Measurements from ENCODE around the gene VPS26C. TPM values are rescaled to one million over a fixed set of nuclear protein-coding genes. Genes with fewer than 3 reads are reported as not detected.

VPS26C gene
- total and polyA plus RNA-seq, 2 of the 8 experiments (the other 6 are each of a cell fraction or from before 2014, with no cell fraction given): 43.5 to 71.6 TPM

GRCh38 chr21:37244501-37245095, 22.5 kb downstream of the VPS26C start:
- DNase-seq (ENCODE audit: low read depth in 1 of 2, low spot score in 2 of 2) (peak in 1 of 2 experiments; percentile 48), FAIRE-seq (no peak)
- Histone ChIP-seq H3K79me1 (ENCODE audit: low read depth, low read length) (peaks cover 21% of the 10 kb centered on the region), H2BK5ac (ENCODE audit: low read depth, low read length) (no peak overlapping the region), H3K27me3 (replicated peaks in 1 of 4; ENCODE audit: control insufficient read depth in 3 of 4, extremely low read depth in 1 of 4, insufficient read depth in 3 of 4, low read length in 3 of 4) (no peaks in the 10 kb centered on the region), H4K5ac (ENCODE audit: insufficient read length, low read depth, low read length) (no peak overlapping the region), H3K56ac (replicated peaks; ENCODE audit: insufficient read length, low read depth, low read length) (no peak overlapping the region), H3K79me2 (ENCODE audit: control insufficient read depth in 1 of 2, insufficient read depth in 2 of 2, low read length in 2 of 2) (peaks cover 0 to 91% of the 10 kb centered on the region in 2 experiments), H3K36me3 (ENCODE audit: control insufficient read depth in 2 of 4, insufficient read depth in 4 of 4, low read length in 3 of 4) (peaks cover 0 to 10% (median 1%) of the 10 kb centered on the region in 4 experiments; a peak in 1 of 8 replicates), H3K9ac (replicated peaks in 1 of 4; ENCODE audit: extremely low read depth in 1 of 4, low read depth in 3 of 4, low read length in 3 of 4) (no peak overlapping the region; a peak in 1 of 7 replicates), H4K20me1 (replicated peaks in 1 of 2; ENCODE audit: control insufficient read depth in 1 of 2, insufficient read depth in 2 of 2, low read length in 2 of 2) (peaks cover 3 to 10% of the 10 kb centered on the region in 2 experiments), H3K18ac (ENCODE audit: extremely low read depth, low read length) (no peak overlapping the region), H3K4me1 (replicated peaks in 1 of 4; ENCODE audit: control insufficient read depth in 3 of 4, insufficient read depth in 4 of 4, low read length in 3 of 4) (peaks cover 5 to 8% (median 7%) of the 10 kb centered on the region in 4 experiments), H4K91ac (replicated peaks; ENCODE audit: insufficient read length, low read length) (no peak overlapping the region), H3K4me2 (ENCODE audit: insufficient read depth in 1 of 2, low read depth in 2 of 2, low read length in 2 of 2) (peak overlapping the region; percentile 25 to 42; a peak in 3 of 4 replicates), H2AFZ (ENCODE audit: low read length) (no peak overlapping the region), H3K9me3 (ENCODE audit: insufficient read depth in 2 of 2, low read depth in 1 of 2, low read length in 1 of 2) (no peaks in the 10 kb centered on the region), H2AK5ac (ENCODE audit: low read depth, low read length) (no peak overlapping the region), H3K23me2 (ENCODE audit: low read depth, low read length) (no peaks in the 10 kb centered on the region), H2BK12ac (ENCODE audit: low read depth, low read length) (no peak overlapping the region), H3K4ac (replicated peaks; ENCODE audit: insufficient read length, low read depth, low read length) (no peak overlapping the region), H3K27ac (ENCODE audit: low read depth, low read length) (no peak overlapping the region), H3K23ac (ENCODE audit: insufficient read length) (no peak overlapping the region), H2BK20ac (ENCODE audit: low read length) (no peak overlapping the region), H2BK15ac (ENCODE audit: low read length) (no peak overlapping the region), H4K8ac (ENCODE audit: extremely low read depth, insufficient read depth, low read length) (no peak overlapping the region), H2BK120ac (replicated peaks; ENCODE audit: low read depth, low read length) (no peak overlapping the region), H3K4me3 (ENCODE audit: extremely low read depth in 1 of 4, insufficient read depth in 2 of 4, low read depth in 3 of 4, low read length in 4 of 4) (peak overlapping the region in 2 of 4 experiments; percentile 1 to 19; a peak in 2 of 8 replicates), H3K14ac (ENCODE audit: insufficient read length) (no peak overlapping the region)
- TF ChIP-seq SAP30 (IDR thresholded peaks at IDR 0.05; ENCODE audit: insufficient read depth, insufficient replicate concordance, low read length) (no peak), SRF (IDR thresholded peaks at IDR 0.05; ENCODE audit: low read depth, low read length) (peak; percentile 29; the same call in 1 of the 2 replicates), BACH1 (IDR thresholded peaks at IDR 0.05; ENCODE audit: low read length) (no peak)
- 78% methylated on average over 12 of the region's 12 CpGs; no CpG with 5 or more reads in 1 of the 2 experiments for WGBS, 2 experiments (ENCODE audit: extremely low coverage in 1 of 2, insufficient coverage in 1 of 2, insufficient read length in 1 of 2, insufficient replicate concordance in 2 of 2, low coverage in 1 of 2, low lambda C conversion rate in 2 of 2, missing lambda C conversion rate in 1 of 2)
- POLR2A ChIA-PET (ENCODE audit: partially characterized antibody): interaction anchor here (1.2 to 1.4 kb wide), 2 partner anchors 8 to 10 kb away, joined by 3 read pairs; no protein-coding TSS in a partner anchor
- CTCF ChIA-PET (ENCODE audit: partially characterized antibody): interaction anchor here (1.0 kb wide), 1 partner anchor 115 kb away, joined by 4 read pairs; no protein-coding TSS in a partner anchor
